ENCODE data around the gene AARS2. TPM values are rescaled to one million over a fixed set of nuclear protein-coding genes. Genes with fewer than 3 reads are reported as not detected.

The AARS2 gene
- total and polyA plus RNA-seq, 9 of the 15 experiments (the other 6 are each of a cell fraction or from before 2014, with no cell fraction given), result 0.97 to 34.0 (median 18.3) TPM

GRCh38 chr6:44312901-44313788 lies at the start of gene AARS2 (continued):
- TF ChIP-seq THRA (IDR thresholded peaks at IDR 0.05), result no peak
- TF ChIP-seq IFI16 (CRISPR knock-in tag; IDR thresholded peaks at IDR 0.05), result no peak
- TF ChIP-seq E2F6 (IDR thresholded peaks at IDR 0.05; ENCODE audit: borderline replicate concordance in 1 of 2, extremely low read depth in 1 of 2, insufficient read depth in 1 of 2, insufficient read length in 1 of 2, low read depth in 1 of 2, low read length in 1 of 2, poor library complexity in 1 of 2, severe bottlenecking in 1 of 2), result peak; percentile 43 to 58
- peak; percentile 72 for TF ChIP-seq L3MBTL2 (IDR thresholded peaks at IDR 0.05)
- TF ChIP-seq PURB (CRISPR knock-in tag; IDR thresholded peaks at IDR 0.05; ENCODE audit: low read depth), result no peak
- no peak for TF ChIP-seq DDX20 (tag; IDR thresholded peaks at IDR 0.05; ENCODE audit: low read depth)
- no peak for TF ChIP-seq MEIS2 (IDR thresholded peaks at IDR 0.05; ENCODE audit: partially characterized antibody)
- peak; percentile 86 for TF ChIP-seq GABPB1 (CRISPR knock-in tag; IDR thresholded peaks at IDR 0.05)
- peak; percentile 62 for TF ChIP-seq NFIC (IDR thresholded peaks at IDR 0.05)
- TF ChIP-seq ZNF592 (IDR thresholded peaks at IDR 0.05), result no peak
- TF ChIP-seq MLX (CRISPR knock-in tag; conservative IDR thresholded peaks at IDR 0.05), result peak; percentile 23 to 71; a peak in 1 of 4 replicates
- TF ChIP-seq CXXC5 (CRISPR knock-in tag; IDR thresholded peaks at IDR 0.05), result peak; percentile 96
- no peak for TF ChIP-seq ZNF280B (CRISPR knock-in tag; IDR thresholded peaks at IDR 0.05)
- peak; percentile 43 for TF ChIP-seq DACH1 (IDR thresholded peaks at IDR 0.05; ENCODE audit: partially characterized antibody)
- no peak for TF ChIP-seq ID3 (CRISPR knock-in tag; IDR thresholded peaks at IDR 0.05)
- peak; percentile 85 for TF ChIP-seq ID3 (tag; IDR thresholded peaks at IDR 0.05)
- TF ChIP-seq HNRNPH1 (optimal IDR thresholded peaks at IDR 0.05; ENCODE audit: low read depth, low read length), result no peak
